Measurements from ENCODE around the gene MSANTD2. TPM values are rescaled to one million over a fixed set of nuclear protein-coding genes. Genes with fewer than 3 reads are reported as not detected.

MSANTD2 gene
- polyA plus RNA-seq, 3 donors: 1.2 to 5.8 (median 1.8) TPM

- H3K27ac Mint-ChIP-seq: no peak overlapping the region
- Histone ChIP-seq H3K4me3 (replicated peaks in 1 of 3; ENCODE audit: low read depth in 2 of 3, low read length in 3 of 3) (no peak overlapping the region), H3K9ac (ENCODE audit: insufficient read depth, low read length, poor library complexity, severe bottlenecking) (no peak overlapping the region), H3K9me3 (replicated peaks in 1 of 2; ENCODE audit: control insufficient read depth in 1 of 2, insufficient read depth in 1 of 2, low read length in 2 of 2) (peaks cover 0 to 9% of the 10 kb centered on the region in 2 donors), H3K36me3 (replicated peaks in 1 of 2; ENCODE audit: control insufficient read depth in 1 of 2, insufficient read depth in 2 of 2, low read length in 2 of 2) (no peaks in the 10 kb centered on the region), H3K27ac (ENCODE audit: low read depth in 1 of 2, low read length in 2 of 2) (no peak overlapping the region), H3K4me2 (replicated peaks; ENCODE audit: extremely low read depth, low read length, poor library complexity, severe bottlenecking) (peak overlapping the region; percentile 77), H2AFZ (ENCODE audit: insufficient read depth, low read depth, low read length, poor library complexity, severe bottlenecking) (no peak overlapping the region), H3K4me1 (ENCODE audit: control insufficient read depth in 1 of 2, insufficient read depth in 2 of 2, low read length in 2 of 2) (peaks cover 21 to 23% of the 10 kb centered on the region in 2 donors), H3K79me2 (ENCODE audit: insufficient read depth, low read length) (no peaks in the 10 kb centered on the region), H3K27me3 (ENCODE audit: control insufficient read depth in 2 of 2, insufficient read depth in 2 of 2, low read length in 2 of 2) (peaks cover 33 to 39% of the 10 kb centered on the region in 2 donors), H4K20me1 (ENCODE audit: insufficient read depth, low read length) (no peaks in the 10 kb centered on the region)
- intact Hi-C loops (cut with micrococcal nuclease): no loop called here
- no peak for DNase-seq
- 73% methylated on average over 10 of the region's 14 CpGs for WGBS (ENCODE audit: insufficient coverage)
- peaks cover 43 to 51% (median 44%) of the 10 kb centered on the region in 3 donors for H3K27me3 Mint-ChIP-seq (ENCODE audit: low read depth in 3 of 3)
- peaks cover 0 to 16% (median 5%) of the 10 kb centered on the region in 7 donors for H3K9me3 Mint-ChIP-seq
- peaks cover 6 to 8% of the 10 kb centered on the region in 2 donors for H3K36me3 Mint-ChIP-seq
- TF ChIP-seq CTCF (IDR thresholded peaks at IDR 0.05): no peak
- H3K4me1 Mint-ChIP-seq: peaks cover 34% of the 10 kb centered on the region
- H3K4me3 Mint-ChIP-seq: peak overlapping the region in 1 of 2 donors; percentile 95
These were observed 81.4 kb downstream of the MSANTD2 start for GRCh38 chr11:124718801-124719200.

- Histone ChIP-seq H4K20me1 (ENCODE audit: insufficient read depth, low read length) (no peaks in the 10 kb centered on the region), H3K9me3 (replicated peaks in 1 of 2; ENCODE audit: control insufficient read depth in 1 of 2, insufficient read depth in 1 of 2, low read length in 2 of 2) (peaks cover 0 to 9% of the 10 kb centered on the region in 2 donors), H3K9ac (ENCODE audit: insufficient read depth, low read length, poor library complexity, severe bottlenecking) (peak overlapping the region; percentile 44), H2AFZ (ENCODE audit: insufficient read depth, low read depth, low read length, poor library complexity, severe bottlenecking) (peak overlapping the region; percentile 76), H3K4me3 (replicated peaks in 1 of 3; ENCODE audit: low read depth in 2 of 3, low read length in 3 of 3) (peak overlapping the region; percentile 11 to 67 (median 23)), H3K27ac (ENCODE audit: low read depth in 1 of 2, low read length in 2 of 2) (no peak overlapping the region), H3K79me2 (ENCODE audit: insufficient read depth, low read length) (no peaks in the 10 kb centered on the region), H3K4me2 (replicated peaks; ENCODE audit: extremely low read depth, low read length, poor library complexity, severe bottlenecking) (peak overlapping the region; percentile 77), H3K36me3 (replicated peaks in 1 of 2; ENCODE audit: control insufficient read depth in 1 of 2, insufficient read depth in 2 of 2, low read length in 2 of 2) (no peaks in the 10 kb centered on the region), H3K4me1 (ENCODE audit: control insufficient read depth in 1 of 2, insufficient read depth in 2 of 2, low read length in 2 of 2) (peaks cover 21 to 23% of the 10 kb centered on the region in 2 donors), H3K27me3 (ENCODE audit: control insufficient read depth in 2 of 2, insufficient read depth in 2 of 2, low read length in 2 of 2) (peaks cover 33 to 39% of the 10 kb centered on the region in 2 donors)
- peaks cover 33% of the 10 kb centered on the region for H3K4me1 Mint-ChIP-seq
- peaks cover 6 to 8% of the 10 kb centered on the region in 2 donors for H3K36me3 Mint-ChIP-seq
- peak overlapping the region; percentile 79 to 95 for H3K4me3 Mint-ChIP-seq
- DNase-seq: no peak
- H3K27me3 Mint-ChIP-seq (ENCODE audit: low read depth in 3 of 3): peaks cover 43 to 49% (median 46%) of the 10 kb centered on the region in 3 donors
- H3K27ac Mint-ChIP-seq: peak overlapping the region in 2 of 7 donors; percentile 44 to 61
- intact Hi-C loops (cut with micrococcal nuclease): no loop called here
- WGBS (ENCODE audit: insufficient coverage): 0% methylated on average over 34 of the region's 45 CpGs
- peaks cover 0 to 16% (median 5%) of the 10 kb centered on the region in 7 donors for H3K9me3 Mint-ChIP-seq
- no peak for TF ChIP-seq CTCF (IDR thresholded peaks at IDR 0.05)
These were observed 82.2 kb downstream of the MSANTD2 start for GRCh38 chr11:124717786-124718651.
